ENCODE data around the gene RANBP9. TPM values are rescaled to one million over a fixed set of nuclear protein-coding genes. Genes with fewer than 3 reads are reported as not detected.
A peak's percentile ranks its signal among the peaks of the same experiment; 100 is the strongest.

The RANBP9 gene
- total and polyA plus RNA-seq, 2 of the 13 experiments (the other 11 are each of a cell fraction or from before 2014, with no cell fraction given) = 26.6 to 30.6 TPM

DNA sequence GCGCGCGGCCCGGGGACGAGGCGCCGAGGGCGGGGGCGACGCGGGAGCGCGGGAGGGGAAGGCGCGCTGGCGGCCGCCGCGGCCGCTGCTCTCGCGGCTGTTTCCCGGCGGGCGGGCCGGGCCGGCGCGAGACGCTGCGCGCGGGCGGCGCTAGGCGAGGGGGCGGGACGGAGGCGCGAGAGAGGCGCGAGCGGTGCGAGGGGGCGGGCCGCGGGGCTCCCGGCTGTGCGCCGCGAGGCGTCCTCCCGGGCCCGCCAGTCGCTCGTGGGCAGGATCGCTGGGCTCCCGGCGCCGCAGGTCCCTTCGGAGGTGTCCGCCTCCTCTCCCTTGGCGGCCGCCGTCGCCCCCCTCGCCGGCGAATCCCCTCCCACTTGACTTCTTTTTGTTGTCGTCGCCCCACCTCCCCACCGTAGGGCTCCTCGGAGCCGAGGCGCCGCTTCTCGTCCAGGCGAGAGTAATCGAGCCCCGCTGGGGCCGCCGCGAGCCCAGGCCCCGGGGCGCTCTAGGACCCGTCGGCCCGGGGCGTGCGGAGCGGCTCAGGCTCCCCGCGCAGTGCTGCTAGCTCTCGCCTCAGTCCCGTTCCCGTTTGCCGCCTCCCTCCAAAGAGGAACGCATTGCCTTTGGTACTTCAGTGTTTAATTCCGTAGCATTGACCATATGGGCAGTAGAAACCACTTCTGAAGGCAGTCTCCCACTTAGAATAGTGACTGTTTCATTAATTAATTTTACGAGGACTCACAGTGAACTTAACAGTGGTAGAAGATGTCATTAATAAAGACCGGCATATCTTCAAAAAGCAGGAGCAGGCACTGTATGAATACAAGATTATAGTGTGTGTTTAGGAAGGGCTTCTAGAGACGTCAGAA lies at the start of gene RANBP9 (continued):
- TF ChIP-seq, protein P1, sequence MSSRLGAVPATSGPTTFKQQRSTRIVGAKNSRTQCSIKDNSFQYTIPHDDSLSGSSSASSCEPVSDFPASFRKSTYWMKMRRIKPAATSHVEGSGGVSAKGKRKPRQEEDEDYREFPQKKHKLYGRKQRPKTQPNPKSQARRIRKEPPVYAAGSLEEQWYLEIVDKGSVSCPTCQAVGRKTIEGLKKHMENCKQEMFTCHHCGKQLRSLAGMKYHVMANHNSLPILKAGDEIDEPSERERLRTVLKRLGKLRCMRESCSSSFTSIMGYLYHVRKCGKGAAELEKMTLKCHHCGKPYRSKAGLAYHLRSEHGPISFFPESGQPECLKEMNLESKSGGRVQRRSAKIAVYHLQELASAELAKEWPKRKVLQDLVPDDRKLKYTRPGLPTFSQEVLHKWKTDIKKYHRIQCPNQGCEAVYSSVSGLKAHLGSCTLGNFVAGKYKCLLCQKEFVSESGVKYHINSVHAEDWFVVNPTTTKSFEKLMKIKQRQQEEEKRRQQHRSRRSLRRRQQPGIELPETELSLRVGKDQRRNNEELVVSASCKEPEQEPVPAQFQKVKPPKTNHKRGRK (CRISPR knock-in tag; IDR thresholded peaks at IDR 0.05) = no peak
- peak; percentile 63; the same call in 1 of the 2 replicates for TF ChIP-seq SP4 (CRISPR knock-in tag; IDR thresholded peaks at IDR 0.05)
- TF ChIP-seq ZNF431 (CRISPR knock-in tag; IDR thresholded peaks at IDR 0.05; ENCODE audit: borderline replicate concordance, low read depth) = no peak
- no peak for TF ChIP-seq ZNF446 (CRISPR knock-in tag; IDR thresholded peaks at IDR 0.05)
- no peak for TF ChIP-seq ZNF850 (CRISPR knock-in tag; conservative IDR thresholded peaks at IDR 0.05)
- TF ChIP-seq, protein P2, sequence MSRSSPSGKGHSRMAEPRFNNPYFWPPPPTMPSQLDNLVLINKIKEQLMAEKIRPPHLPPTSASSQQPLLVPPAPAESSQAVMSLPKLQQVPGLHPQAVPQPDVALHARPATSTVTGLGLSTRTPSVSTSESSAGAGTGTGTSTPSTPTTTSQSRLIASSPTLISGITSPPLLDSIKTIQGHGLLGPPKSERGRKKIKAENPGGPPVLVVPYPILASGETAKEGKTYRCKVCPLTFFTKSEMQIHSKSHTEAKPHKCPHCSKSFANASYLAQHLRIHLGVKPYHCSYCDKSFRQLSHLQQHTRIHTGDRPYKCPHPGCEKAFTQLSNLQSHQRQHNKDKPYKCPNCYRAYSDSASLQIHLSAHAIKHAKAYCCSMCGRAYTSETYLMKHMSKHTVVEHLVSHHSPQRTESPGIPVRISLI (CRISPR knock-in tag; IDR thresholded peaks at IDR 0.05; ENCODE audit: borderline replicate concordance) = peak; percentile 60; the same call in 1 of the 2 replicates
- TF ChIP-seq ZNF883 (CRISPR knock-in tag; IDR thresholded peaks at IDR 0.05; ENCODE audit: not compliant biosample characterization) = no peak
- TF ChIP-seq, protein P3, sequence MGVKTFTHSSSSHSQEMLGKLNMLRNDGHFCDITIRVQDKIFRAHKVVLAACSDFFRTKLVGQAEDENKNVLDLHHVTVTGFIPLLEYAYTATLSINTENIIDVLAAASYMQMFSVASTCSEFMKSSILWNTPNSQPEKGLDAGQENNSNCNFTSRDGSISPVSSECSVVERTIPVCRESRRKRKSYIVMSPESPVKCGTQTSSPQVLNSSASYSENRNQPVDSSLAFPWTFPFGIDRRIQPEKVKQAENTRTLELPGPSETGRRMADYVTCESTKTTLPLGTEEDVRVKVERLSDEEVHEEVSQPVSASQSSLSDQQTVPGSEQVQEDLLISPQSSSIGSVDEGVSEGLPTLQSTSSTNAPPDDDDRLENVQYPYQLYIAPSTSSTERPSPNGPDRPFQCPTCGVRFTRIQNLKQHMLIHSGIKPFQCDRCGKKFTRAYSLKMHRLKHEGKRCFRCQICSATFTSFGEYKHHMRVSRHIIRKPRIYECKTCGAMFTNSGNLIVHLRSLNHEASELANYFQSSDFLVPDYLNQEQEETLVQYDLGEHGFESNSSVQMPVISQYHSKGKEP (CRISPR knock-in tag; IDR thresholded peaks at IDR 0.05) = no peak
- TF ChIP-seq SETDB1 (CRISPR knock-in tag; IDR thresholded peaks at IDR 0.05; ENCODE audit: borderline replicate concordance) = no peak
- TF ChIP-seq ZNF253 (CRISPR knock-in tag; IDR thresholded peaks at IDR 0.05; ENCODE audit: borderline replicate concordance) = peak; percentile 64; the same call in 1 of the 2 replicates
- no peak for TF ChIP-seq SCMH1 (CRISPR knock-in tag; IDR thresholded peaks at IDR 0.05; ENCODE audit: borderline replicate concordance)
- TF ChIP-seq SMAD9 (CRISPR knock-in tag; IDR thresholded peaks at IDR 0.05) = no peak
- TF ChIP-seq IKZF4 (CRISPR knock-in tag; IDR thresholded peaks at IDR 0.05; ENCODE audit: borderline replicate concordance, low read depth, not compliant biosample characterization) = no peak
- TF ChIP-seq, protein P4, sequence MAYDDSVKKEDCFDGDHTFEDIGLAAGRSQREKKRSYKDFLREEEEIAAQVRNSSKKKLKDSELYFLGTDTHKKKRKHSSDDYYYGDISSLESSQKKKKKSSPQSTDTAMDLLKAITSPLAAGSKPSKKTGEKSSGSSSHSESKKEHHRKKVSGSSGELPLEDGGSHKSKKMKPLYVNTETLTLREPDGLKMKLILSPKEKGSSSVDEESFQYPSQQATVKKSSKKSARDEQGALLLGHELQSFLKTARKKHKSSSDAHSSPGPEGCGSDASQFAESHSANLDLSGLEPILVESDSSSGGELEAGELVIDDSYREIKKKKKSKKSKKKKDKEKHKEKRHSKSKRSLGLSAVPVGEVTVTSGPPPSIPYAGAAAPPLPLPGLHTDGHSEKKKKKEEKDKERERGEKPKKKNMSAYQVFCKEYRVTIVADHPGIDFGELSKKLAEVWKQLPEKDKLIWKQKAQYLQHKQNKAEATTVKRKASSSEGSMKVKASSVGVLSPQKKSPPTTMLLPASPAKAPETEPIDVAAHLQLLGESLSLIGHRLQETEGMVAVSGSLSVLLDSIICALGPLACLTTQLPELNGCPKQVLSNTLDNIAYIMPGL (CRISPR knock-in tag; IDR thresholded peaks at IDR 0.05; ENCODE audit: borderline replicate concordance in 1 of 2, low read depth in 1 of 2) = peak; percentile 83 to 98; a peak in 3 of 4 replicates
- TF ChIP-seq, protein P5, sequence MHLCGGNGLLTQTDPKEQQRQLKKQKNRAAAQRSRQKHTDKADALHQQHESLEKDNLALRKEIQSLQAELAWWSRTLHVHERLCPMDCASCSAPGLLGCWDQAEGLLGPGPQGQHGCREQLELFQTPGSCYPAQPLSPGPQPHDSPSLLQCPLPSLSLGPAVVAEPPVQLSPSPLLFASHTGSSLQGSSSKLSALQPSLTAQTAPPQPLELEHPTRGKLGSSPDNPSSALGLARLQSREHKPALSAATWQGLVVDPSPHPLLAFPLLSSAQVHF (CRISPR knock-in tag; IDR thresholded peaks at IDR 0.05) = no peak
- peak; percentile 91; the same call in 1 of the 2 replicates for TF ChIP-seq GTF3A (CRISPR knock-in tag; conservative IDR thresholded peaks at IDR 0.05)
- TF ChIP-seq TMF1 (CRISPR knock-in tag; IDR thresholded peaks at IDR 0.05; ENCODE audit: low read depth) = no peak
